K562 (cell line): ENCODE measurements around the gene ZBTB9. TPM values are rescaled to one million over a fixed set of nuclear protein-coding genes. Genes with fewer than 3 reads are reported as not detected.

Source experiments
- CHD7 ChIP-seq: fragments of 200-600 bp; sonication (generic); IDR thresholded peaks from one replicate; pipeline ENCODE4 v1.6.1; 2012; ENCODE audit warnings: mild to moderate bottlenecking, low read depth, low read length, inconsistent platforms
- CTCF ChIP-seq, 3 experiments: IDR thresholded peaks in 2 of 3; conservative IDR thresholded peaks in 1 of 3; 2 replicates each; pipeline ENCODE4 v1.5.1; 2011 to 2012; ENCODE audit warnings: low read length in 3 of 3, mild to moderate bottlenecking in 3 of 3, control low read depth in 2 of 3, improper control_type of control experiment in 1 of 3, inconsistent platforms in 1 of 3, low read depth in 1 of 3, mixed read lengths in 1 of 3, moderate library complexity in 1 of 3; ENCODE audit not compliant: insufficient read depth in 2 of 3
- JUND ChIP-seq, 2 experiments: IDR thresholded peaks; 2 replicates in 1 of 2; 3 replicates in 1 of 2; pipeline ENCODE4 v1.6.1; 2011; ENCODE audit warnings: borderline replicate concordance in 2 of 2, low read depth in 2 of 2, low read length in 2 of 2, improper control_type of control experiment in 1 of 2, missing biosample characterization in 1 of 2, missing genetic modification characterization in 1 of 2, missing genetic modification reagents in 1 of 2
- KDM5B ChIP-seq: fragments of 200-600 bp; sonication (generic); IDR thresholded peaks from 2 replicates; pipeline ENCODE4 v1.6.1; 2012; ENCODE audit warnings: low read depth, mild to moderate bottlenecking, moderate library complexity, low read length, control low read depth, inconsistent platforms; ENCODE audit not compliant: insufficient replicate concordance
- PHTF2 ChIP-seq: fragments of 250-450 bp; sonication (Bioruptor Pico); IDR thresholded peaks from 2 replicates; pipeline ENCODE4 v1.5.0; 2021; ENCODE audit warnings: mild to moderate bottlenecking
- POLR2B ChIP-seq: fragments of 450-650 bp; IDR thresholded peaks from 2 replicates; pipeline ENCODE4 v1.6.1; 2018; ENCODE audit warnings: low read depth; ENCODE audit not compliant: partially characterized antibody
- RAD21 ChIP-seq, 2 experiments: fragments of 250-450 bp in 1 of 2; fragments of 450-650 bp in 1 of 2; sonication (Bioruptor Pico) in 1 of 2; formaldehyde crosslinking in 1 of 2; IDR thresholded peaks in 1 of 2; conservative IDR thresholded peaks in 1 of 2; 2 replicates each; pipeline versions ENCODE4 v1.4.0 to v1.8.0; 2020 to 2022; ENCODE audit warnings: mild to moderate bottlenecking in 2 of 2, moderate library complexity in 1 of 2
- ZNF23 ChIP-seq: fragments of 250-450 bp; sonication (Bioruptor Pico); IDR thresholded peaks from 2 replicates; pipeline ENCODE4 v1.4.0; 2020; ENCODE audit warnings: mild to moderate bottlenecking
- ZNF518B ChIP-seq: fragments of 250-450 bp; sonication (Bioruptor Pico); IDR thresholded peaks from 2 replicates; pipeline ENCODE4 v1.5.0; 2021; ENCODE audit warnings: mild to moderate bottlenecking, moderate library complexity
- polyA plus RNA-seq, 8 experiments: library from polyadenylated mRNA; depleted of rRNA in 4 of 8; stranded (reverse) in 5 of 8; unstranded in 3 of 8; fragments of >200 nt; fragmentation: Nextera tagmentation in 2 of 8; fragmentation: Illumina TruSeq in 1 of 8; extraction: Ambion mirVana in 2 of 8; extraction: Trizol in 1 of 8; gene quantifications; 2 replicates each; pipeline versions ENCODE4 v1.2.1 to v1.2.3, GENCODE V29; 2011 to 2014; ENCODE audit warnings: inconsistent platforms in 1 of 8, missing spikeins in 1 of 8
- total RNA-seq, 7 experiments: library from RNA; depleted of rRNA in 6 of 7; stranded (reverse); fragments of >200 nt in 6 of 7; fragmentation: Illumina TruSeq in 2 of 7; extraction: Trizol in 2 of 7; gene quantifications; 2 replicates each; pipeline versions ENCODE4 v1.2.1 to v1.2.3, GENCODE V29; 2011 to 2021; ENCODE audit warnings: low replicate concordance in 1 of 7

Gene ZBTB9
- total and polyA plus RNA-seq, 9 of the 15 experiments (the other 6 are each of a cell fraction or from before 2014, with no cell fraction given) = 1.9 to 19.5 (median 10.4) TPM

GRCh38 chr6:33490198-33490597 lies 35.8 kb downstream of the ZBTB9 start (continued):
- no peak for TF ChIP-seq ZNF518B (CRISPR knock-in tag)
- peak in 1 of 2 experiments; percentile 29; a peak in 1 of 4 replicates for TF ChIP-seq RAD21 (CRISPR knock-in tag; conservative IDR thresholded peaks at IDR 0.05 in 1 of 2, IDR thresholded peaks at IDR 0.05 in 1 of 2)
- no peak for TF ChIP-seq PHTF2
- no peak for TF ChIP-seq POLR2B
- TF ChIP-seq KDM5B = no peak
- TF ChIP-seq CTCF (IDR thresholded peaks at IDR 0.05 in 2 of 3, conservative IDR thresholded peaks at IDR 0.05 in 1 of 3; ENCODE audit: insufficient read depth in 2 of 3, low read depth in 1 of 3, low read length in 3 of 3) = peak in 1 of 3 experiments; percentile 19; a peak in 2 of 6 replicates
- no peak for TF ChIP-seq CHD7
- TF ChIP-seq JUND (IDR thresholded peaks at IDR 0.05; ENCODE audit: borderline replicate concordance, low read depth, low read length) = peak; percentile 46; the same call in 1 of the 2 replicates
- no peak for TF ChIP-seq JUND (tag; IDR thresholded peaks at IDR 0.05; ENCODE audit: borderline replicate concordance, low read depth, low read length)
- no peak for TF ChIP-seq ZNF23
